DMS153 treated with DMSO at 0.1 percent for 48 hours (cell line): ENCODE results near the gene BNIP1.

Experiments used
- DNase-seq: peaks from one replicate; lab custom pipeline; 2025; ENCODE audit not compliant: unreplicated experiment; lab: John Stamatoyannopoulos, UW

Gene BNIP1

GRCh38 chr5:173165177-173166016 lies 21.1 kb downstream of the BNIP1 start:
- DNase-seq: no peak

GRCh38 chr5:173172166-173172565 lies 27.8 kb downstream of the BNIP1 start:
- no peak for DNase-seq

GRCh38 chr5:173175523-173175922 lies 31.2 kb downstream of the BNIP1 start:
- DNase-seq: no peak

- DNase-seq: no peak
Measured at GRCh38 chr5:173178369-173178910, 34.1 kb downstream of the BNIP1 start.

- no peak for DNase-seq
Measured at GRCh38 chr5:173180331-173180730, 36.0 kb downstream of the BNIP1 start.

- DNase-seq: no peak
Measured at GRCh38 chr5:173187054-173187743, 42.9 kb downstream of the BNIP1 start.

- DNase-seq: no peak
Measured at GRCh38 chr5:173188280-173188679, 43.9 kb downstream of the BNIP1 start.

- DNase-seq: no peak
Measured at GRCh38 chr5:173191015-173191414, 46.7 kb downstream of the BNIP1 start.

- DNase-seq: no peak
Measured at GRCh38 chr5:173191561-173191960, 47.2 kb downstream of the BNIP1 start.

- DNase-seq: no peak
Measured at GRCh38 chr5:173192561-173192960, 48.2 kb downstream of the BNIP1 start.

- no peak for DNase-seq
Measured at GRCh38 chr5:173196133-173196952, 52.0 kb downstream of the BNIP1 start.

- no peak for DNase-seq
Measured at GRCh38 chr5:173197375-173197891, 53.1 kb downstream of the BNIP1 start.

GRCh38 chr5:173198049-173198448 lies 53.7 kb downstream of the BNIP1 start:
- DNase-seq: no peak

GRCh38 chr5:173200356-173200755 lies 56.0 kb downstream of the BNIP1 start:
- DNase-seq: no peak

- DNase-seq: no peak
Measured at GRCh38 chr5:173201636-173202265, 57.4 kb downstream of the BNIP1 start.

GRCh38 chr5:173202266-173202875 lies 58.0 kb downstream of the BNIP1 start:
- DNase-seq: no peak

GRCh38 chr5:173204185-173204979 lies 60.1 kb downstream of the BNIP1 start:
- DNase-seq: no peak

GRCh38 chr5:173205916-173206315 lies 61.6 kb downstream of the BNIP1 start:
- DNase-seq: no peak

- no peak for DNase-seq
Measured at GRCh38 chr5:173208296-173208695, 64.0 kb downstream of the BNIP1 start.
